SH-SY5Y (cell line): ENCODE results near the gene PZP.

Experiments used
- GATA2 ChIP-seq: IDR thresholded peaks from 2 replicates; pipeline ENCODE4 v1.6.1; 2011; ENCODE audit warnings: mild to moderate bottlenecking, low read depth, low read length
- GATA3 ChIP-seq: IDR thresholded peaks from 2 replicates; pipeline ENCODE4 v1.6.1; 2011; ENCODE audit warnings: low read depth, mild to moderate bottlenecking, low read length, moderate library complexity

The PZP gene

GRCh38 chr12:9115731-9116559 is 92.2 kb downstream of the PZP start, which contains the start of gene A2M:
TSS of gene A2M (minus strand) at chr12:9115919. CDS start at chr12:9115849, 70 bp downstream.
- no peak for TF ChIP-seq GATA3
- no peak for TF ChIP-seq GATA2

GRCh38 chr12:9114946-9115345 is 93.2 kb downstream of the PZP start:
- TF ChIP-seq GATA2 (no peak), GATA3 (no peak)

GRCh38 chr12:9113987-9114309 is 94.2 kb downstream of the PZP start:
- TF ChIP-seq GATA3 (no peak), GATA2 (no peak)

- no peak for TF ChIP-seq GATA3
- TF ChIP-seq GATA2 = no peak
Measured at GRCh38 chr12:9113296-9113986, 94.8 kb downstream of the PZP start.

- TF ChIP-seq GATA3 (no peak), GATA2 (no peak)
Measured at GRCh38 chr12:9112076-9112853, 95.9 kb downstream of the PZP start.

GRCh38 chr12:9111525-9111924 is 96.7 kb downstream of the PZP start:
- no peak for TF ChIP-seq GATA2
- no peak for TF ChIP-seq GATA3

GRCh38 chr12:9109737-9110491 is 98.3 kb downstream of the PZP start:
- TF ChIP-seq GATA3 (no peak), GATA2 (no peak)

- TF ChIP-seq GATA2 = no peak
Measured at GRCh38 chr12:9109213-9109522, 99.0 kb downstream of the PZP start.

GRCh38 chr12:9108504-9109212 is 99.5 kb downstream of the PZP start:
- TF ChIP-seq GATA2 (no peak), GATA3 (no peak)

- TF ChIP-seq GATA2 (no peak), GATA3 (no peak)
Measured at GRCh38 chr12:9107542-9107873, 100.7 kb downstream of the PZP start.

GRCh38 chr12:9106610-9107541 is 101.3 kb downstream of the PZP start:
- no peak for TF ChIP-seq GATA2
- no peak for TF ChIP-seq GATA3

GRCh38 chr12:9106067-9106466 is 102.1 kb downstream of the PZP start:
- TF ChIP-seq GATA3 (no peak), GATA2 (no peak)

GRCh38 chr12:9104767-9105423 is 103.3 kb downstream of the PZP start:
- no peak for TF ChIP-seq GATA3
- TF ChIP-seq GATA2 = no peak
